ENCODE results near the gene ZDBF2. TPM values are rescaled to one million over a fixed set of nuclear protein-coding genes. Genes with fewer than 3 reads are reported as not detected.

ZDBF2 gene
- total and polyA plus RNA-seq, 9 of the 15 experiments (the other 6 are each of a cell fraction or from before 2014, with no cell fraction given) = 0.01 to 0.04 (median 0.03) TPM; not detected in 3

- H4K20me1 ChIP-seq (replicated peaks; ENCODE audit: control insufficient read depth, insufficient read depth, low read length) = no peaks in the 10 kb centered on the region
- peak in 3 of 4 experiments; percentile 6 to 14 (median 9) for DNase-seq (ENCODE audit: extremely low read depth in 1 of 4, low spot score in 3 of 4)
- CTCF ChIA-PET (ENCODE audit: low intra/inter-chr PET ratio) = no interaction called here
- 0% methylated on average over 5 of the region's 7 CpGs for WGBS (ENCODE audit: insufficient coverage, low coverage, missing lambda C conversion rate)
- in situ Hi-C loops (cut with MboI) (no loop called here), intact Hi-C loops (cut with micrococcal nuclease) (loop anchor here (5.0 kb wide), 1 partner anchor 98 kb away; no protein-coding TSS in a partner anchor)
- no peaks in the 10 kb centered on the region for H3K36me3 ChIP-seq (ENCODE audit: control insufficient read depth, insufficient read depth, low read length)
- POLR2A ChIA-PET = no interaction called here
- H3K4me2 ChIP-seq (ENCODE audit: insufficient read depth, low read length) = no peak overlapping the region
- no peak for FAIRE-seq
- H3K79me2 ChIP-seq (ENCODE audit: control insufficient read depth, insufficient read depth, low read length) = no peaks in the 10 kb centered on the region
- peaks cover 12 to 42% of the 10 kb centered on the region in 2 experiments; a peak in 4 of 5 replicates for H3K27me3 ChIP-seq (ENCODE audit: control insufficient read depth in 2 of 2, insufficient read depth in 2 of 2, low read length in 2 of 2)
- no peaks in the 10 kb centered on the region for H3K9me1 ChIP-seq (ENCODE audit: control insufficient read depth, insufficient read depth, low read length)
- H3K27ac ChIP-seq (ENCODE audit: extremely low read depth, low read depth, low read length) = no peak overlapping the region
- H2AFZ ChIP-seq (ENCODE audit: low read depth, low read length) = no peak overlapping the region
- peak; percentile 84 for ATAC-seq
- H3K4me1 ChIP-seq (replicated peaks in 1 of 2; ENCODE audit: control insufficient read depth in 2 of 2, insufficient read depth in 2 of 2, low read length in 2 of 2) = no peaks in the 10 kb centered on the region
- BruUV-seq (replicated peaks) = no TSS peak
- no peak overlapping the region for H3K4me3 ChIP-seq
- H3K9me3 ChIP-seq (replicated peaks; ENCODE audit: control insufficient read depth, insufficient read depth, low read depth, low read length) = no peaks in the 10 kb centered on the region
- no peak overlapping the region for H3K9ac ChIP-seq (ENCODE audit: insufficient read depth in 1 of 2, low read depth in 2 of 2, low read length in 2 of 2)
- no peak for TF ChIP-seq POLR2B (IDR thresholded peaks at IDR 0.05; ENCODE audit: low read depth, partially characterized antibody)
- no peak for TF ChIP-seq ZNF197 (CRISPR knock-in tag; IDR thresholded peaks at IDR 0.05; ENCODE audit: low read depth)
- no peak for TF ChIP-seq ZNF274 (IDR thresholded peaks at IDR 0.05; ENCODE audit: borderline replicate concordance, low read depth, low read length)
- peak; percentile 10 to 33; a peak in 1 of 4 replicates for TF ChIP-seq RAD21 (CRISPR knock-in tag; conservative IDR thresholded peaks at IDR 0.05 in 1 of 2, IDR thresholded peaks at IDR 0.05 in 1 of 2)
- no peak for TF ChIP-seq NCOA6 (IDR thresholded peaks at IDR 0.05)
- no peak for TF ChIP-seq MGA (IDR thresholded peaks at IDR 0.05)
- TF ChIP-seq, protein P1, sequence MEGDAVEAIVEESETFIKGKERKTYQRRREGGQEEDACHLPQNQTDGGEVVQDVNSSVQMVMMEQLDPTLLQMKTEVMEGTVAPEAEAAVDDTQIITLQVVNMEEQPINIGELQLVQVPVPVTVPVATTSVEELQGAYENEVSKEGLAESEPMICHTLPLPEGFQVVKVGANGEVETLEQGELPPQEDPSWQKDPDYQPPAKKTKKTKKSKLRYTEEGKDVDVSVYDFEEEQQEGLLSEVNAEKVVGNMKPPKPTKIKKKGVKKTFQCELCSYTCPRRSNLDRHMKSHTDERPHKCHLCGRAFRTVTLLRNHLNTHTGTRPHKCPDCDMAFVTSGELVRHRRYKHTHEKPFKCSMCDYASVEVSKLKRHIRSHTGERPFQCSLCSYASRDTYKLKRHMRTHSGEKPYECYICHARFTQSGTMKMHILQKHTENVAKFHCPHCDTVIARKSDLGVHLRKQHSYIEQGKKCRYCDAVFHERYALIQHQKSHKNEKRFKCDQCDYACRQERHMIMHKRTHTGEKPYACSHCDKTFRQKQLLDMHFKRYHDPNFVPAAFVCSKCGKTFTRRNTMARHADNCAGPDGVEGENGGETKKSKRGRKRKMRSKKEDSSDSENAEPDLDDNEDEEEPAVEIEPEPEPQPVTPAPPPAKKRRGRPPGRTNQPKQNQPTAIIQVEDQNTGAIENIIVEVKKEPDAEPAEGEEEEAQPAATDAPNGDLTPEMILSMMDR (IDR thresholded peaks at IDR 0.05 in 2 of 3, conservative IDR thresholded peaks at IDR 0.05 in 1 of 3; ENCODE audit: insufficient read depth in 2 of 3, low read depth in 1 of 3, low read length in 3 of 3) = peak; percentile 8 to 34 (median 18); a peak in 3 of 6 replicates
Measured at GRCh38 chr2:206260188-206261012, 14.1 kb upstream of the ZDBF2 start.

All from K562 (cell line).